ENCODE measurements around the gene PUM1.
"Not testable (repeated sequence)": the region's sequence is repeated elsewhere in the genome, so short reads cannot be mapped to it uniquely, and the experiment has no call there.

DNA sequence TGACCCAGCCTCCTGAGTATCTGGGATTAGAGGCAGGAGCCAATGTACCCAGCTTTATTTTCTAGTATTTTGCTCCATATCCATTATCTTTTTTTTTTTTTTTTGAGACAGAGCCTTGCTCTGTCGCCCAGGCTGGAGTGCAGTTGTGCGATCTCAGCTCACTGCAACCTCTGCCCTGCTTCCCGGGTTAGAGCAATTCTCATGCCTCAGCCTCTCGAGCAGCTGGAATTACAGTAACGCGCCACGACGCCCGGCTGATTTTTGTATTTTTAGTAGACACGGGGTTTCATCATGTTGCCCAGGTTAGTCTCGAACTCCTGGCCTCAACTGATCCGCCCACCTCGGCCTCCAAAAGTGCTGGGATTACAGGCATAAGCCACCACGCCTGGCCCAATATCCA, 12.9 kb downstream of the PUM1 start:
- TF ChIP-seq, protein P1, sequence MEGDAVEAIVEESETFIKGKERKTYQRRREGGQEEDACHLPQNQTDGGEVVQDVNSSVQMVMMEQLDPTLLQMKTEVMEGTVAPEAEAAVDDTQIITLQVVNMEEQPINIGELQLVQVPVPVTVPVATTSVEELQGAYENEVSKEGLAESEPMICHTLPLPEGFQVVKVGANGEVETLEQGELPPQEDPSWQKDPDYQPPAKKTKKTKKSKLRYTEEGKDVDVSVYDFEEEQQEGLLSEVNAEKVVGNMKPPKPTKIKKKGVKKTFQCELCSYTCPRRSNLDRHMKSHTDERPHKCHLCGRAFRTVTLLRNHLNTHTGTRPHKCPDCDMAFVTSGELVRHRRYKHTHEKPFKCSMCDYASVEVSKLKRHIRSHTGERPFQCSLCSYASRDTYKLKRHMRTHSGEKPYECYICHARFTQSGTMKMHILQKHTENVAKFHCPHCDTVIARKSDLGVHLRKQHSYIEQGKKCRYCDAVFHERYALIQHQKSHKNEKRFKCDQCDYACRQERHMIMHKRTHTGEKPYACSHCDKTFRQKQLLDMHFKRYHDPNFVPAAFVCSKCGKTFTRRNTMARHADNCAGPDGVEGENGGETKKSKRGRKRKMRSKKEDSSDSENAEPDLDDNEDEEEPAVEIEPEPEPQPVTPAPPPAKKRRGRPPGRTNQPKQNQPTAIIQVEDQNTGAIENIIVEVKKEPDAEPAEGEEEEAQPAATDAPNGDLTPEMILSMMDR (IDR thresholded peaks at IDR 0.05), result not testable (repeated sequence)
- TF ChIP-seq EP300 (IDR thresholded peaks at IDR 0.05); POLR2A (IDR thresholded peaks at IDR 0.05; ENCODE audit: low read depth); POLR2AphosphoS5 (IDR thresholded peaks at IDR 0.05): not testable (repeated sequence)

Data from esophagus muscularis mucosa (tissue), 4 donors.